ENCODE data around the gene KBTBD8.

The KBTBD8 gene

DNA sequence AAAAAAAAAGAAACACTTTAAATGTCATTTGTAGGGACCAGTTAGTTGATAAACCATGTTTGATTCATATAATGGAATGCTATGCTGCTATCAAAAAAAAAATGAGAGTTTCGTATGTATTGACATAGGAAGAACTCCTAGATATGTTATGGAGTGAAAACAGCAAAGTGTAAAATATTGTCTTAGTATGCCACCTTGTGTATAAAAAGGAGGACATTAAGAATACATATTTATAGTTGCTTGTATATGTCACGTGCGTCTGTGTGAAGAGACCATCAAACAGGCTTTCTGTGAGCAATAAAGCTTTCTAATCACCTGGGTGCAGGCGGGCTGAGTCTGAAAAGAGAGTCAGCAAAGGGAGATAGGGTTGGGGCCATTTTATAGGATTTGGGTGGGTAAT is 39.5 kb downstream of the KBTBD8 start:
- no peak for DNase-seq

DNA sequence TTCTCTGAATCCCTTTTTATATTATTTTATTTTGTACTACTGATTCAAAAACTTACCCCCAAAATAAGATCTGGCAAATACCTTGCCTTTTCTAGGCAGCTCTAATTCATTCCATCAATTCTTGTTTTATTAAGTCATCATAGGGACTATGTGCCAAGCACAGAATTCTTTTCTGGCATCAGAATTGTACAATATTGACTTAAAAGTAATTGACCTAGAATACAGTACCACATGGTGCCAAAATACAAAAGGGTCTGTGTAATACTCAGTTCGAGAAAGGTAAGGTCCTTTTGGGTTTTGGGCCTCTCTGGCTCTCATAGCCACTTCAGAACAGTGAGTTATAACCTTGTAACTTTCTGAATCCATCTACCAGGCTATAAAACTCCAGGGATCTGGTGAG is 46.2 kb downstream of the KBTBD8 start:
- DNase-seq, result no peak

DNA sequence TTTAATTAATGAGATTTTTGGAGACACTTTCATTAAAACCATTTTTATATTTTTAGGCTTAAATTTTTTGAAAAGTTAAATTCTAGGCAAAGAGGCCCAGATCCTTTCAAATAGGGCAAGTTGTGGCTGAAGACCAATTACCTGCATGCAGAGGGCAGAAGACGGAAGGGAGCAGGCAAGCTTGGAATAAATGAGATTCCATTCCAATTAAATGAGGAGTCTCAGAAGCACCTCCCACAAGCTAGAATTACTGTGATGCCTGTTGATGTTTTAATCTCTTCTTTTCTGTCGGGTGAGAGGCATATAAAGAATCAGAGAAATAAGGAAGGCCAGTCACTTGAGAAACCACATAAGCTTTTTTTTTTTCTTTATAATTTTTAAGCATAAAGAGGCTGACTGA is 46.8 kb downstream of the KBTBD8 start:
- no peak for DNase-seq

DNA sequence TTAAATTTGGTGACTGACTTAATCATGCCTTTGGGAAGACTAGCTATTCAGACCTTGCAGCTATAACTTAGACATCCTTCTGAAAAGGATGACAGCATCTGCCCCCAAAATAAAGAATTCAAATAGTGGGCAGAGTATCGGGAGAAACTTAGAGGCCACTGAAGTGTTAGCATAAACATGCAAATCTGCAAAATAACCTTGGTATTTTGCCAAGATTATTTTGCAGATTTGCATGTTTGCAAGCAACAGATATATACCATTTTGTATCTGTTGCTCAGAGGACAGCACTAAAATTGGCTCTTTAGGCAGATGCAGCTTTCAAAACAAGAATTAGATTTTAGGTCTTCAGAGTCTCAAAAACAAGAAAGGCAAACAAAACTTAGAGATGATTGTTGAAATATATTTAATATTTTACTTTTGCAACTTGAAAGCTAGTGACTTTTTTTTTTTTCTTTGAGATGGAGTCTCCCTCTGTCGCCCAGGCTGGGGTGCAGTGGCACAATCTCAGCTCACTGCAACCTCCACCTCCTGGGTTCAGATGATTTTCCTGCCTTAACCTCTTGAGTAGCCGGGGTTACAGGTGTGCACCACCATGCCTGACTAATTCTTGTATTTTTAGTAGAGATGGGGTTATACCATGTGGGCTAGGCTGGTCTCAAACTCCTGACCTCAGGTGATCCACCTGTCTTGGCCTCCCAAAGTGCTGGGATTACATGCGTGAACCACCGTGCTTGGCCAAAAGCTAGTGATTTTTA is 47.8 kb downstream of the KBTBD8 start:
- DNase-seq, result no peak

DNA sequence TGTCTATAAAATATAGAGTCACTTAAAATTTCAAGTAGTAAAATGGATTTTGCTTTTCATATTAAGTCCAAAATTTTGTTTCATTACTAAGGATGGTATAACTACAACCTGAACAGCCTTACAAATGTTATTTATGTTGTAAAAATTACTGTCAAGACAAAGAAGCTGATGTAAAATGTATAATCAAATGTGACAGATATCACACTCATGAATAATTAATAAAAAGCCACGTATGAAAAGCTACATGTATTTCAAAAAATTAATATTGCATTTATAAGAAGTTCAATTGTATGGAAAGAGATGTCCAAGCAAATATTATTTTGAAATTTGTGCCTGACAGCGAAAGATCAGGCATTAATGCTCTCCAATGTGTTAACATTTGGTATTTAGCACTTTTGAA is 48.9 kb downstream of the KBTBD8 start:
- DNase-seq, result no peak

DNA sequence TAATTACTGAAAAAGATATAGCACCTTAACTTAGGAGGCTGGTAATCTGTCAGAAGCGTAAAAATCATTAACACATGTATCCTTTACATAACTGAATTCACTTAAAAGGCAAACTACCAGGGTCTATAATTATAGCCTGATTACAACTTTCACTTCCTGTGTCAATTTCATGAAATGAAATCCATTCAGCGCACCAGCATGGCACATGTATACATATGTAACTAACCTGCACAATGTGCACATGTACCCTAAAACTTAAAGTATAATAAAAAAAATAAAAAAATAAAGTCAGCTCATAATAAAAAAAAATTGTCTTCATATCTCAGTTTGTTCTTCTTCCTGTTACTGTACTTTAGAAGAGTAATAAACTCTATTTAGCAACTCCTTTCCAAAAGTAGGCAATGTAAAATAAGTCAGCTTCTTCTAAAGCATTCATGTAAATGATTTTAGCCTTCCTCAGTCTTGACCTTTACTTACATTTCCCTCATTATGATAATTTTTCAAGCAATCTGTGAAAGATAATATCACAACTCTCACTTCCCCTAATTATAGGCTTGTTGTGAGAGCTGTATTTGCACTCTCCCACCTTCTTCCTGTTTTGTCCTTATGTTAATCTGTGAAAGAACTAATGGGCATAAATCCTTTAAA is 50.1 kb downstream of the KBTBD8 start:
- no peak for DNase-seq

DNA sequence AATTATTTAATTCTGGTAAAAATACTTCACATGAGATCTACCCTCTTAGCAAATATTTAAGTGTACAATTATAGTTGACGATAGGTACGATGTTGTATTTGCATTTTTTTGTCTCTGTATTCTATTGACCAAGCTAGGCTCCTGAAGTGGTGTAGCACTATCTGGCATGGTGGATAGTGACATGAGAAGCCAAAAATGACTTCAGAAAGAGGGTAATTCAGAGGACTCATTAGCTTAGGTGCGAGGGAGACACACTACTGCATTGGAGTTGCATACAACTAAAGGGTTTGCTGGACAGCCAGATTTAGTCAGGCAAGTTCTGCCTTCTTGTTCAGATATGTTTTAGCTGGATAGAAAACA is 50.6 kb downstream of the KBTBD8 start:
- DNase-seq, result no peak

DNA sequence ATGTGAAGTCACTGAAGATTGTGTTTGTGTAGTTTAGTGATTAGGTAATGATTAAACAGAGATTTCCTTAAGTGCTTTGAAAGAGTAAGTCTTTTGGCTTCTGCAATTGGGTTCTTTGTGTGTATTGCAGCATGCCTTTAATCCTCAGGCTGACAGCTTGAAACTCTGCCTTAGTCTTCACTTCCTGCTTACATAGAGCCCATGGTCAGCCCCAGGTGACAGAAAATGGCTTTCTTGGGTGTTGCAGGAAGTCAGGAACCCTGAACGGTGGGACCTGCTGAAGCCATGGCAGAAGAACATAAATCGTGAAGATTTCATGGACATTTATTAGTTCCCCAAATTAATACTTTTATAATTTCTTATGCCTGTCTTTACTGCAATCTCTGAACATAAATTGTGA is 61.3 kb downstream of the KBTBD8 start:
- no peak for DNase-seq
